ENCODE data around the gene APOA1.

DNA sequence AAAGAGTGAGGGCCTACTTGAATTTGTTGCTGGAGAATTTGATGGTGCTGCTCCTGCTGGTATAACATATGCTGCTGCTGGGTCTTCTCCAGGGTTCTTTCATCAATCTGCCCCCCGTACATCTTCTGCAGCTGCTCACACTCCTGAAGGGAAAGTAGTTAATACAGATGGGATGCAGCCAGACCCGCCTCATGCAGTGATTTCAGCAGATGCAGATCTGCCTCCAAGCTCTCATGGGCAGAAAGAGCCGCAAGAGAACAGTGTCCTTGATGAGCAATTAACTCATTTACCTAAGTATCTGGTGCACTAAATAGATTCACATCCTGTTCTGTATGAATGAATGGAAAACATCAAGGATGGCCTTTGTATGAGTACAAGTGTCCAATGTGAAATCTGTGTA is 24.8 kb upstream of the APOA1 start:
- TF ChIP-seq POLR2AphosphoS5 (IDR thresholded peaks at IDR 0.05; ENCODE audit: low read depth, low read length) (no peak), REST (IDR thresholded peaks at IDR 0.05; ENCODE audit: insufficient read depth in 1 of 2, low read depth in 2 of 2, low read length in 2 of 2) (no peak)

Data from PFSK-1 (cell line).